Stimulated activated CD4-positive, alpha-beta T cell treated with anti-CD3 and anti-CD28 coated beads, TNF-alpha, amount 100 ng/mL, for 48 hours (primary cell): ENCODE data around the gene ENPP6.
"Not testable (repeated sequence)": the region's sequence is repeated elsewhere in the genome, so short reads cannot be mapped to it uniquely, and the experiment has no call there.

Experiments used
- DNase-seq, 3 donors: peaks; one replicate each; pipeline ENCODE4 v3.0.0-alpha.2; 2020; ENCODE audit warnings: low read depth in 3 of 3

ENPP6 gene

DNA sequence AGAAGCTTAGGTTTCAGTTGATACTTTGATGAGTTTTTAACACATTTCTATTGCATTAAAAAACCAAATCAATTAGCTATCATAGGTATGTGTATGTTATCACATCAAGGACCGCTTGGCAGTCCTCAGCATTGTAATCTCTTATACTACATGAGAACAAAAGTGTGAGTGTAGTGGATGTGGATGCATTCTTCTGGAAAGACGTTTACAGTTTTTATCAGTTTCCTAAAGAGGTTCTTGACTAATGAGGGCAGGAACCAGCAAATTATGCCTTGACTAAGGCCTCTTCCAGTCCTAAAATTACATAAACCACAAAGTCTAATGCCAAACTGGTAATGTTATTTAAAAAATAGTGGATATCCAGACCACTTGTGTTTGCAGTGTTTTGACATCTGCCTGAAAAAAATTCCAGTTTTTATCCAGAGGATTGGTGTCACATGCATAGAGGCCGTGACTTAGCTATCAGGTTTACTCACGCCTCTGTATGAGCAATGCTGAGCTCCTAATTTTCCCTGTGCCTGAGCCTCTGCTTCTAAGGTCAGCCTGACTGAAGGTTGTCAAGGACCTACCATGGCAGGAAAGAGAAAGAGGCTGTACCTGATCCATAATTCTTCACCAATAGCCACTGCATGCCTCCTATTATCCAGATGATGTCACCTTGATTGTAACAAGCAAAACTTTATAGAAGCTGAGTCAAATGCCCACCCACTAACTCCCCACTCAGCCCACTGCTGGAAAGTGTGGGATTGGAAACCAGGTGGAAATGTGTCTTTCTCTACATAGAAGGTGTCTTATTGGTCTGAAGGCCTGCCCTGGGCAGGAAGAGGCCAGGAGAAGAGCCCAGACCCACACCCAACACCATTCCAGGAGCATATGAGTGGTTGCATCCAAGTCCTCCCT is 68.7 kb downstream of the ENPP6 start:
- DNase-seq, result no peak

DNA sequence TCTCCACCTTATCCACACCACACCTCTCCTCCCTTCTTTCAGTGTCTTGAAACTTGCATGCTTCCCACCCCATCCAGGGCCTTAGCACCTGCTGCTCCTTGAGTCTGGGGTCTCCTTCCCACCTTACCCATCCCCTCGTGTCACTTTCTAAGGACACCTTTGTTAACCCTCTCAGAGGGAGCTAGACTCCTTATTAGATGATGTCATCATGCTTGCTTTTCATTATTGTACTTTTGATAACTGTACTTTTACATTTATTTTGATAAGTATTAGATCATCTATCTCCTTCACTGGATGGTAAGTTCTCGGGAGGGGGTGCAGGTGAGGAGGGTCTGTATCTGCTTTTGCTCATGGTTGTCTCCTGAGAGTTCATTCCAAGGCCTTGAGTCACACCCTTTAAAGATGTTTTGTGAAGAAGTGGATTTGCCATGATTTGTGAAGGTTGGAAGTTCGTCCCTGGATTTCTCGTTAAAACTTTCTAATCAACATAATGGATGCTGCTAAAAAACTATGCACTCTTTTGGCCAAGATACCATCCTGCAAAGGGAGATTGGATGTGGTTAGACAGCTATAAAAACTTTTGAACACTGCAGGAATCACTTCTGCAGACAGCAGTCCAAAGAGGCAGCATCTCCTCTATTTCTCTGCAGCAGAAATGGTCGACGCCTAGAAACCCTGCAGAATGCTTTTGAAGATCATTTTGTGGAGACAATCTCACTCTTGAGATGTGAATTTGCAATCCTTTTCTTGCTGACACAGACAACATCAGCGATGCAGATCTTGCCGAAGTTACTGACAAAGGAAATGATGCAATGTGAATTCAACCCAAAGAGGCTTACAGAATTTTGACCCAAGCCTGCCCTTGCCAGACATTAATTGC is 69.6 kb downstream of the ENPP6 start:
- no peak for DNase-seq

DNA sequence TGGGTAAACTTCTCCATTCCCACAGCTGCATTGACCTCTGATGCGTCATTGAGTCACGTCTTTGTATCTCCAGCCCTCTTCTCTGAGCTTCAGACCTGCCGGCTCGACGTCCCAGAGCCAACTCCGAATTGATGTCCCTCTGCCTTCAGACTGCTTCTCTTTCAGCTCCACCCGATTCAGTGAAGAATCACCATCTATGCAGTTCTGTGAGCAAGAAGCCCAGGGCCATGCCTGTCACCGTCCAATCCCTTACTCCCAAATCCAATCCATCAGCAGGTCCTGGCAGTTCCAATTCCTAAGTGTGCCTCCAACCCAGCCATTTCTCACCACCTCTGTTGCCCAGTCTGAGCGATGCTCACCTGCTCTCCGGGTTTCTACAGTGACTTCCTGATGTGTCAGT is 70.7 kb downstream of the ENPP6 start:
- no peak for DNase-seq

DNA sequence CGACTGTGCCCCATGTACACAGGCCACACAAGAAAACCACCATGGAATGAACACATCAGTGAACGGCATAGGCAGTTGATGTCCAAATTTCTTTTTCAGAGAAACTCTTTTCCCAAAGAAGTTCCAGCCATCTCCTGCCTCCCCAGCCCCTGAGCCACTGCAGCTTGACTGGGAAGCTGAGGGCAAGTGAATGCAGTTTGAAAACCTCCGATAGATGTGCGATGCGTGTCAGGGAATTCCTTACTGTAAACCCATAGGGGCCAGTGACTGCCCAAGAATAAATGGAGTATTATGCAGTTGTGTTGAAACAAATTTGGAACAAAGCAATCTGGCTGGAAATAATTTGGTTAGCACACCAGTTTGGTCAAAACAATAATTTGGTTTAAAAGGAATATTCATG is 72.1 kb downstream of the ENPP6 start:
- no peak for DNase-seq

DNA sequence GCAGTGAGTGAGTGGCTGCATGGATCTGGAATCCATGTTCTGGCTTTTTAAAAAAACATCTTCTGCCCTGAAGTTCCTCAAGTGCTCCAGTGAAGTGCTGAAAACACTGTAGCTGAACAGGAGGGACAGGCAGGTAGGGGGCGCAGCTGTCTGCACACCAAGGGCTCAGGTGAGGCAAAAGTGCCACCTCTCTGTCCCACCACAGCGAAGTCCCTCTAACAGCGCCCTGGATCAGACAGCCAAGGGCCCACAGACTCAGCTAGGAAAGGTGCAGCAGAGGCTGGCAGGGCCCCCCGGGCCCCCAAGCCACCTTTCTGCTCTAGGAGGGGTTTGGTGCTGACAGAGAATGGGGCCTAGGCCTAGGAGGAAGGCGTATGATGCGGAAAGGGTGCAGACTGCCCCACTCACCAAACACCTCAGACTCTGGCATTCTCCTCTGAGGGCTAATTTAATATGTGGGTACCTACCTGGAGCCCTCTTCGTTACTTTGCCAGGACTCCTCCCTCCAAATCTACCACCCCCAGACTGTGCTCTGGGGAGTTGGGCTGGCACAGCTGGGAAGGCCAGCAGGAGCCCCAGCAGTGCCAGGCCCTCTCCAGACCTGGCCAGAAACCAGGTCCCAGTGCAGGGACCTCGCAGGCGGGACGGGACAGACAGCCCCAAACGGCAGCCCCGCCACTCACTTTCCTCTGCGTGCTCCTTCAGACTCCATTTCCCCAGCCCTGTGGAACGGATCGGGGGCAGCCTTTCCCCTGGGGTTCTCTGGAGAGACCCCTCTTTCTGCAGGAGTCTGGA is 73.7 kb downstream of the ENPP6 start:
- DNase-seq, result no peak

DNA sequence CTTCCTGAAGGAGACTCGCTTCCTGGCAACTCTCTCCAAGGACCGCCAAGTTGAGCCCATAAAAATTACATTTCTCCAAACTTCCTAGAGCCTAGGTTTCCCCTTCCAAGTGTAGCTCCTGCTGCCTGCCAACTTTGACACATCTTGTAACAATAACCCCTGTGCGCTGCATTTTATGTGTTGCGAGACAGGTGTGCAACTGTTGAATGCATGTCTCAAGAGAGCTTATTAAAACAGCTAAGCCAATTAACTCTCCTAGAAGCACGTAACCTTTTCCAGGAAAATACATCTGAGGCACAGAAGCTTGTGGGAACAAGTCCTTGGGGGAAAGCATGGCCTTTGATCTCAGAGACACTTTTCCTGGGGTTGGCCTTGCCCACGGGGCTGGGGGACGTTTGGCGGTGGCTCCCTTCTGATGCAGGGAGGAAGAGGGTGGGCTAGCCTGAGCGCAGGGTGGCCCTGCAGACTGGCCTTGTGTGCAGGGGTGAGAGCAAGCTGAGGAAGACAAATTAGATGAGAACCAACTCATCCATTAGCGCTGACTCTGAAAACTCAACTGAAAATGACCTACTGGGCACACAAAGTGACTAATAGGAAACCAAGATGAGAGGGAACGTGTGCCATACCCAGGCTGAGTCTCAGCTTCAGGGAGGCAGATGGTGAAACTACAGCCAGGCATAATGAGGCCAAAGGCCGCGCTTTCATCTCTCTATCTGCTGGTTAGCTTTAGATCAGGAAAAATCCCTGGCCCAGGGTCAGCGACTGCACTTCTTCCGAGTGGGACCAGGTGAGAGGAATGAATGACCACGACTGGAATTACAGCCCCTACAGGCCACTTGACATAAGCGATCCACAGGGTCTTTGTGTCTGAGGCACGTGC is 75.3 kb downstream of the ENPP6 start:
- no peak for DNase-seq

DNA sequence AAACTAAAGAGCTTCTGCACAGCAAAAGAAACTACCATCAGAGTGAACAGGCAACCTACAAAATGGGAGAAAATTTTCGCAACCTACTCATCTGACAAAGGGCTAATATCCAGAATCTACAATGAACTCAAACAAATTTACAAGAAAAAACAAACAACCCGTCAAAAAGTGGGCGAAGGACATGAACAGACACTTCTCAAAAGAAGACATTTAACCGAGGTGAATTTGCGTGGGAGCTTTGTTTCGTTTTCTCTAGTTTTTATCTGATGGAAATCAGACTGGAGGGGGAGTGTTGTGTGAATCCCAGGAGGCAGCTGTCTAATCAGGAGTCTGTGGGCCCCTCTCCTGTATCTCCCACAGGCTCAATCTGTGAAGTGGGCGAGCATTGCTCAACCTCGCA is 76.8 kb downstream of the ENPP6 start:
- not testable (repeated sequence) for DNase-seq

DNA sequence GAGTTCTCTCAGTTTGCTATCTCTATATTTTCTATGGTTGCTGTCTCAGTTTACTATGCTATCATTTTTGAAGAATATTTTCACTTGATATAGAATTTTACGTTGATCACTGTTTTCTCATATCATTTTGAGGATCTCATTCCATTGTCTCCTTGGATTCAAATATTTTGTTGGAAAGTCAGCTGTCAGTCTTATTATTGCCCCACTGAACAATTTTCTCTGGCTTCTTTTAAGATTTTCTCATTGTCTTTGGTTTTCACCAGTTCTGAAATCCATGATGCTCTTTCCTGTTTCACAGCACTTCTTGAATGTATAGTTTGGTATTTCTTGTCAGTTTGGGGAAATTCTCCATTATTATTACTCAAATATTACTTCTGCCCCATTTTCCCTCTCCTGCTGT is 81.1 kb downstream of the ENPP6 start:
- no peak for DNase-seq

DNA sequence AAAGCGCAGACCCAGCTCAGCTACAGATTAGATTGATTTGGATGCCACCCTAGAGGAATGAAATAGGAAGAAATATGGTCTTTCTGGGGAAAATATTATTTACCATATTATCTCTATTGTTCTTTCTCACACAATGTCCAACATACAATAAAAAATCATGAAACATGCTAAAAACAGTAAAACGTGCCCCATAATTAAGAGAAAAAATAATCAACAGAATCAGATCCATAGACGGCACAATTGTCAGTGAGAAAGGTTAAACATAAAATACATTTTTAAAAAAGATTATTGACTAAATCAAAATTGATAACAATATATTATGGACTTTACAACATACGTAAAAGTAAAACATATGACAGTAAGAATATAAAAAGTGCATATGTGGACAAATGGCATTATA is 90.9 kb downstream of the ENPP6 start:
- DNase-seq, result no peak

DNA sequence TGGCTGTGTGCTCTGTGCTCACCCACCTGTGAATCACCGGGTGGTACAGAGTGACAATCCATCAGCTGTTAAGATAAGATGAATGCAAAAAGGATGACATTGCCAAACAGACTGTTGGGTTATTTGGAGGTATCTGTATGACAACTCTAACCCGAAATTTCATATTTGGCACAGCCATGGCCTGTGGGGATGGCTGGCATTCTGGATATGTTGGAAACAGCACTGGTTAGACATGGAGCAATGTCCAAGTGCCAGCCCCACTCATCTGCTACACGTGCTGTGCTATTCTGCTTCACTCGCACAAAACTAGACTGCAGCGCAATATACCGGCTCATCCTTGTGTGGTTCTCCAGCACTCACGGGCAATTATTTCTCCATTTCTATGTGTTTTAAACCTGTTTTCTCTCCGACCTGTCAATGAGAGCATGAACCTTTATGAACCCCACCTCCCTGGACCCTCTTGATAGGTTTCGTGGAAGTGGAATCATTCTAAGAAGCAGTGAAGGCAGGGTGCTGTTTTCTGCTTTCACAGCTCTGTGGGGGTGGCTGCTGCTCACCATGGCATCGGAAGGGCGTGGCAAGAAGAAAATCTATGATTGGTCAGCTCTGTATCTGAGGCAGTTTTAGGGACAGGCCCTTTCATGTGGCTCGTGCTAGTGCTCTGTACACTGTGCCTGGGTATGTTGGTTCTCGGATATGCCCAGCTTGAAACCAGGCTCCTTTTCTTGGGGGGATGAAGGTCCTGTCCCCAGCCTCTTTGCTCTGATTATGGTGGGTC is 94.9 kb downstream of the ENPP6 start:
- DNase-seq, result no peak

DNA sequence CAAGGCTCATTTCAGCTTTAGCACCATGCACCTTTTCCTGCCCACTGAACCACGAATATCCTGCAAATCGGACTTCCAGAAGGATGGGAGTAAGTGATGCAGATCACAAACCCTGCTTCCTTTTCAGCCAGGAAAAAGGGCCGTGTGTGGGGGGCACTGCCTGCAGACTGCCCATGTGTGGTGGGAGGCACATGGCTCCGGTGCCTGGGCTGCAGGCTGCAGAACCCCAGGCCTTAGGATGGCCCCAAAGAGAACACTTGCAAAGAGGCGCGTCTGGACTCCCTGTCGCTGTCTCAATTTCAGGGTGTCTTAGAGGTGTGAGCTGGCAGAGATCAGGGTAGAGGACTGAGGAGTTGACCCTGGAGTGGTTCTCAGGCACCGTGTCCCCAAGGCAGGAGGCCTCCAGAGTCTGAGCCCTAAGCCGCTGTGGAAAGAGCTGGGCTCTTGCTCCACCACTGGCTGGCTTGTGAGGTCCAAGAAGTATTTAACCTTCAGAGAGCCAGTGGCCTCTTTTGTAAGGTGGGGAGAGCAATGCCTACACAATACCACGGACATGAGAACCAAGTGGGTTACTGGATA is 97.0 kb downstream of the ENPP6 start:
- no peak for DNase-seq

DNA sequence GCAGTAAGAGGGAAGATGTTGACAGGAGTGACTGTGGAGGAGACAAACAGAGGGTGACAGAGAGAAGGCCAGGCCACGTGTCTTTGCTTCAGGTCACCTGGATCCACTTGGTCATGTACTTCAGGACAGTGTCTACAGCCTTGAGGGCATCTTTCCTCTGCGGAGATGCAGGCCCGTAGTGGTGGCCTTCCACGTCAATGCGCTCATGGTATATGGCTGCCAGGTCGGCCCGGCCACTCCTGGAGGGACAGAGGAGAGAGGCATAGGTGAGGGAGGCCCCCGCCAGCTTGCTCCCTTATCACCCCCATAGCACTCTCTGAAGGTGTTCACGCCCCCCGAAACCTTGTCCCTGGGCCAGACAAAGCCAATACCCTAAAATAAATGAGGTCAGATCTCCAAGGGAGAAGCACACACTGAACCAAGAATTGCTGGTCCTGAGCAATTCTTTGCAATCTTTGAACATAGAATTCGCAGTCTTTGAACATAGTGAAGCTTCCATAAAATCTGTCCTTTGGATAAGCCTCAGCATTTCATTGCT is 99.9 kb downstream of the ENPP6 start:
- no peak for DNase-seq

DNA sequence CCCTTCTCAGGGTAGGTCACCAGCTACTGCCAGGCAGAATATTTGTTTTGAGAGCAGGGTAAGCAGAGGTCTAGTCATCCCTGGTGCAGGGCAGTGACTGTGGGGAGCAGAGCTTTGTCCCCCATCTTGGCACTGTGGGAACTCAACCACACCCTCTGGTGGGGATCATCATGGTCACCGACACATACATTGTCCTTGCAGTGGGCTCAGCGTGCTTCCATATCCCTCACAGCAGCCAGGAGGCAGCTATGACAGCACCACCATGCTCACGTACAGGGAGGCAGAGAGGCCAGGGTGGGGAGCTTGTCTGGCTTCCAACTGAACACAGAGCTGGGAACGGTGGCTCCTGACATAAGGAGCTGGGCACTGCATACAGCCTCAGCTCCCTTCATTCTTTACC is 102.3 kb downstream of the ENPP6 start:
- no peak for DNase-seq

DNA sequence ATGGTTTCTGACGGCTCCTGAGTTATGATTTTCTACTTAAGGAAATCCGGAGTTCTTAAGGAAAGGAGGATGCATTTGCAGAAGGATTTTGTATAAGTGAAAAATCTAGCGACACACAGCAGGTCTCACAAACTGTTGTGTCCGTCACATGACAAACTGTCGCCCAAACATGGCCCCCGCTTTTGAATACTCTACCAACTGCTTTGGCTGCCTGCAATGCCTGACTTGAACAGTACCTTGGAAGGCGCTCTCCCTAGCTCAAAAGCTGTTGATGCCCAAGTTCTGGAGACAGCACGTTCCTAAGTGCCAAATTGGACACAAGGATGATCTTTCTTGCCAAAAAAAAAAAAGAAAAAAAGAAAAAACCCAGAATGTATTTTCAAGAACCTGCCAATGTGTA is 103.2 kb downstream of the ENPP6 start:
- no peak for DNase-seq

DNA sequence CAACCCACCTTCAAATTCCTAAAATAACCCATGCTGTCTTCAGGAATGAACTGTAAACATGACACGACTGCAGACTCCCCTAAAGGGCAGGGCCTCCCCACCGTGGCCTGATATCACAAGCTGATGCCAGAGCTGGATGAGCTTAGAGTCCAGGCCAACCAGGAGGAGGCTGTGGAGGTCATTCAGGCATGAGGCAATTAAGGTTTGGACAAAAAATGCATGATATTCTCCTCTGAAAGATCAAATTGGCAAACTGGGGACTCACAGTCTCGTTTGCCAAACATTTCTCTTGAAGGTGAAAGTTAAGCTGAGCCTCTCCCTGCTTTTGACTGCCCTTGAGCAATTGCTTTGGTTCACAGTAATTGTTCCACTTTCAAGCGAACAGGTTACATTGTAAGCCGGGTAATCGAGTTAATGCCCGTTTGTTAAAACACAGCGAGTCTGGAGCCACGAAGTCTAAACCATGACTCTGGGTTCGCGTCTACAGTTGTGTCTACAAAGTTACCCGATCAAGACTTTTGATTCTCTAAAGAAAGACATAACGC is 105.6 kb downstream of the ENPP6 start:
- no peak for DNase-seq

DNA sequence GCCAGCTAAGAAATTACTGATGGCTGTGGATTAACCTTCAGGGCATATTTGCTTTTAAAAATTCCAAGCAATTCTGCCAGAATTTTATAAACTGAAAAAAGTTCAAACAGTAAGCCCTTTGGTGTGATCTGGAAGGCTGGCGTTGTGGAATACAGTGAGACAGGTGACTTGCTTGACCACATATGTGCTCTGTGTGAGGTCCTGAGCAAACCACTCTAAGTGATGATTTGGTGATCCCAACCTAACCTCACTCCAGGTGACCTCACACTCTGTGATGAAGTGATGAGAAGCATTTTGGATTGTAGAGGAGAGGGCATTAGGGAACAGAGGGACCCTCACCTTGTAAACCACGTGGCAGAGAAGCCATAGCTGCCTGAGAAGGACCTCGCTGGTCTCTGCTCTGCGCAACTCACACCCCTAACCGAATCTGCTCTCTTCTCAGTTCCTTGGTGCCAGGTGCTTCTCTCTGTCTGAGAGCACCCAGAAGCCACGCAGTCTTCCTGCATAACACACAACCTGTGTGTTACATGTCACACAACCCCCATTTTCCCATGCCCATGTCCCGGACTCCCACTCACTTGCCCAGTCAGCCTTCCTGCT is 106.3 kb downstream of the ENPP6 start:
- DNase-seq, result no peak

DNA sequence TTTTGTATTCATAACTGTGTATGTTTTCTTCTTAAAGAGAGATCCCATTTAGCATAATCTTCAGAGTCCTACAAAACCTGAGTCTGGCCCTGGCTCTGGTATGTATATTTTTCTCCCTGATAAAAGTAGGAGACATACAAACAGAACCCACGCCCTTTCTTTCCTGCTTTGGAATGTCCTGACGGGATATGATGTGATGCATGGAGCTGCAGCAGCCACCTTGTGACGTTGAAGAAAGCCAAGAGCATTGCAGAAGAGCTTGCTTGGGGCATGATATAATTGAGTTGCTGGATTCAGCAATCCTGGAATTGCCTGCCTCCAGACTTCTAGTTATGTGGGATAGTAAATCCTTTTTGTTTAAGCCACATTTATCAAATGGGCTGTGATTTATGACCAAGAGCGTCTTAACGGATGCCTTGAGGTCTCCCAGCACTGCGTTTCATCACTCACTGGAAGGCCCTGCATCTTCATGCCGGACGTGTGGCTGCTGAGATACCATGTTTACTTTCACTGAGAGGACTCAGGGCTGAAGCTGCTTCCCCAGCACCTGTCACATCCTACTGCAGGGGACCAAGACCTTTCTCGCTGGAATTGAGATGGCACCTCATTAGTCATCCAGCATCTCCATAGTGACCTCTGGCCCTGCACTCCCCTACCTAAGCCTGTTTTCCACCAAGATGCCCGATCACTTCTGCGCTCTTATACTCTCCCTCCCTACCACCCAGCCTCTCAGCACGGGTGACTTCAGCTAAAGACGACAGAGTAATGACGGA is 107.0 kb downstream of the ENPP6 start:
- no peak for DNase-seq

DNA sequence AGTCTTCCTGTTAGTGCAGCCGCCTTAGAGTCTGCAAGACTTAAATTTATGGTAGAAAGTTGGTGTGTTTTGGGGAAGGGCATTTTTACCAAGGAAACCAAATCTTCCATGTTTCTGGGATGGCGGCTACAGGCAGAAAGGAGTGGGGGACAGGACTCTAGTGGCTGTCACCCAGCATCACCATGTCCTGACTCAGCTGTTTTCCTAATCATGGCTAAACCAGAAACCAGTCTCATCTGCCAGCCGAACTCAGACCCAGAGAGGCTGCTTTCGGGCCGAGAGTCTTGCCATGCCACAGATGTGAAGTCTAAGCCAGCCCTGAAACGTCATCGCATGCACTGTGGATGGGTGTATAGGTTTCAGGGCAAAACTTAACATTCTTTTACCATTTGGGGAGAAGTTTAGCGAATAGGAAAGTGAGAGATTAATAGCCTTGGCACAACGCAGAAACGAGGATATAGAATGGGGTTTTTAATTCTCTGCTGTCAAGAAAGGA is 109.6 kb downstream of the ENPP6 start:
- DNase-seq, result no peak
